Jurkat, Clone E6-1 (cell line): ENCODE results near the gene DDIT4L. TPM values are rescaled to one million over a fixed set of nuclear protein-coding genes. Genes with fewer than 3 reads are reported as not detected.
"Not testable (repeated sequence)": the region's sequence is repeated elsewhere in the genome, so short reads cannot be mapped to it uniquely, and the experiment has no call there.

Source experiments
- DNase-seq: peaks from one replicate; pipeline ENCODE4 v3.0.0-alpha.2; 2011; ENCODE audit warnings: low read depth, low spot score
- H3K4me3 ChIP-seq: 2 replicates; pipeline ENCODE4 v1.5.1; 2011; ENCODE audit warnings: mild to moderate bottlenecking, low read length, control low read depth, moderate library complexity
- polyA plus RNA-seq: library from polyadenylated mRNA; unstranded; fragments of >200 nt; gene quantifications from one replicate; pipeline ENCODE4 v1.2.1, GENCODE V29; 2012; ENCODE audit warnings: missing spikeins; ENCODE audit not compliant: insufficient read length, insufficient read depth

The DDIT4L gene, protein sequence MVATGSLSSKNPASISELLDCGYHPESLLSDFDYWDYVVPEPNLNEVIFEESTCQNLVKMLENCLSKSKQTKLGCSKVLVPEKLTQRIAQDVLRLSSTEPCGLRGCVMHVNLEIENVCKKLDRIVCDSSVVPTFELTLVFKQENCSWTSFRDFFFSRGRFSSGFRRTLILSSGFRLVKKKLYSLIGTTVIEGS
- polyA plus RNA-seq: not detected

DNA sequence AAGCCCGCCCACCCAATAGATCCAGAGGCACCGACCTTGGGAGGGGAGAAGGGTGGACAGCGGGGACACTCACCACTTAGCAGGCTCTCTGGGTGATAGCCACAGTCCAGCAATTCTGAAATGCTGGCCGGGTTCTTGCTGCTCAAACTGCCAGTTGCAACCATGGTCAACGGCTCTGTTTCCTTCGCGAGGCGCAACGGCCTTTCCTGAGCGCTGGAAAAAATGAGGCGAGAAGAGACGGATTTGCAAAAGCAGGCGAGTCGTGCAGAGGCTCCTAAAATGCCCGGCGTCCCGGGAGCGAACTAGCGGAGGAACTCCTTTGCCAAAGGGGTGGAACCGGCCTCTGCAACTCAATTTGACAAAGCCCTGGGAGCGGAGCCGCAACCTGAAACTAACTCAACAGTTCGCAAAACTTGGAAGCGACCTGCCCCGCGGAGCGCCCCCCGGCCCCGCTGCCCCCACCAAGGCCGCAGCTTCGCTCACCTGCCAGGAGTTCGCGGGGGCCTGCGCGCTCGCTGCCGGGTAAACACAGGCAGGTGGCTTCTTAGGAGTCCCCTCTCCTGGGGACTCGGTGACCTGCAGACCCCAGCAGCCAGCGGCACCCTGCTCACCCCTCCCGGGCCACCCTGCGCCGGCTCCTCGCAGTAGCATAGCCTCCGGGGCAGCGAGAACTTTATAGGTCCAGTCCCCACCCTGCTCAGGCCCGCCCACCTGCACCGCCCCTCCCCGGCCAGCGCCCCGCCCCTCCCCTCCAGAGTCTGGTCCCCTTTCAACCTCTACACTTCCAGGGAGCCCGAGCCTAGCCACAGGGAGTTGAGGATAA lies at the start of gene DDIT4L:
TSS of gene DDIT4L (minus strand) at position 649 of the 823 bp plus-strand sequence. CDS start at position 164, 485 bp downstream.
- H3K4me3 ChIP-seq: no peak within 1 kb of the TSS

DNA sequence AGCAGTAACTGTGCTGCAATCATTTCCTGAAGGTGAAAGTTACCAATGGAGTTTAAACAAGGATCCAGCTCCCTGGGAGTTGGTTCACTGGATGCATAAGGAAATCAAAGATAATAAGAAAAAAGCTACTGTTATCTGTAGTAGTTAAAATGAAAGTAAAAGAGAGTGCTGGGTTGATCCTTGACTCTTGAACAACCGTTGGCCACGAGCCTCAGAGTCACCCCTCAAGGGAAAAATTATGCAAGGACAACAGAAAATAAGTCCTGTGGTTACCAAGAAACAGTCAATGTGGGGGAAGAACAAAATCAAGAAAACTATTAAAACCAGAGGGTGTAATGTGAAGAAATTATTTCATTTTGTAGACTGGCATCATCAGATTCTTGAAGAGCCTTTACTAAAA lies 49.7 kb upstream of the DDIT4L start:
- no peak overlapping the region for H3K4me3 ChIP-seq
- no peak for DNase-seq

More for the DNA sequence above, at the start of gene DDIT4L:
- no peak for DNase-seq

DNA sequence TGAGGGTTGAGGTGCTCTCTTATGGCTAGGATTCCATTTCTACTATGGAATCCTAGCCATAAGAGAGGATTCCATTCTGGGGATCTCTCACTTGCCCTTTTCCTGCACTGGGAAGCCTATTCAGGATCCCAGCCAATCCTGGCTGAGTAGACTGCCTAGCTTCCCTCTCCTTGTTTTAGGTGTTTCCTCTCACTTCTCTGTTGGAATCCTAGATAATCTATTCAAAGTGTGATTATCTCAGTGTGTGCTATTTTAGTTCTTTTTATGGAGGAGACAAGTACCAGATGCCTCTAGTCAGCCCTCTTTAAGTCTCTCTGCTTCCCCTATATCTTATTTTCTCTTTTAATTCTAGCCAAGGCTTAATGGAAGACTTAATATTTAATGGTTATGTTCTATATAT lies 34.5 kb upstream of the DDIT4L start:
- DNase-seq: no peak

DNA sequence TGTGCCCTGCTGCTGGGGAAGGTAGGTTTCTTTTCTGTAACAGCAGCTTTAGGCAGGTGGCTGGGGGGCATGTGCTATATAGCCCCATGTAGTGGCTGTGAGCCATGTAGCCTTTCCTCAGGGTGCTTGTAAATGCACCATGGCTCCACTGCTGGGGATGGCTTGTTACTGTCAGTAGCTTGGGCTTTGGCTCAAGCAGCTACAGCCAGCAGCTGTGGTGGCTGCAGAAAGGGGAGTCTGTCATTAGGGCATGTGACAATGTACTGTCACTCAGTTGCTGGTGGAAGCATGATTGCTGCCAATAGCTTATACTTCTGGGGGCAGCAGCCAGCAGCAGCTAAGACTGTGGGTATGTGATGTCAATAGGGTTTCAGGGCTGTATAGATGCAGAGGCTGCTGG lies 33.9 kb upstream of the DDIT4L start:
- no peak overlapping the region for H3K4me3 ChIP-seq
- DNase-seq: no peak

More for the DNA sequence above, 34.5 kb upstream of the DDIT4L start:
- no peak overlapping the region for H3K4me3 ChIP-seq

DNA sequence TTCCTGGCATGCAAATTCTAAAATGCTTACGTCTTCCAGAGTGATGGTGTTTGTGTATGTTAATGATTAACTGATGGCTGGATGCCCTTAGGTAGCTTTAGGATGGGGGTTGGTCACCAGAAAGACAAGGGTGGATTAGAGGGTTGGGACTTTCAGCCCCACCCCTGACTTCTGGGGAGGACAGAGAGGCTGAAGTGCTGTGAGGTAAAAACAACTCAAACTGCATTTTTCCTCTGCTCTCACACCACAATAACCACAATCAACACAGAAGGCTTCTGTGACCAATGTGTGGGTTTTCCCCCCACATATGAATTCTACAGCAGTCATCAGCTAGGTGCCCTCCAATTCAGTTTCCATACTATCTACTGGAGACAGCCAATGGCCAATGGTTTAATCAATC lies 18.7 kb upstream of the DDIT4L start:
- no peak overlapping the region for H3K4me3 ChIP-seq
- DNase-seq: peak; percentile 16

DNA sequence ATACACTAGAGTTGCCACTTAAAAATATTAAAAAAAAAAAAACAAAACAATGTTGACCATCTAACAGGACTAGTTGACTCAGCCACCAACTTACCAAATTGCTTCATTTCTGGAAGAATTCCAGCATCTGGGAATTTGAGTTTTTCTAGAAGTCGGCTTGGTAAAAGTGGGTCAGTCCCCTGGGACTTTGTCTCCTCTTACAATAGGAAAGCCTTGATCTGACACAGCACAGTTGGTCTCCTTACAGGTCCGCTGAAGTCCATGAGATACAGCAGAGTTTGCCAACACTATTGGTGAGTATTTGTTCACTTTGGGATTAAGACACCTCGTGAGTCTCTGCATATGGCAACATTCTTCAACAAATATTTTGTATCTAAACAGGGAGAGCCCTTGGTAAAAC lies 18.2 kb upstream of the DDIT4L start:
- no peak overlapping the region for H3K4me3 ChIP-seq
- DNase-seq: no peak

DNA sequence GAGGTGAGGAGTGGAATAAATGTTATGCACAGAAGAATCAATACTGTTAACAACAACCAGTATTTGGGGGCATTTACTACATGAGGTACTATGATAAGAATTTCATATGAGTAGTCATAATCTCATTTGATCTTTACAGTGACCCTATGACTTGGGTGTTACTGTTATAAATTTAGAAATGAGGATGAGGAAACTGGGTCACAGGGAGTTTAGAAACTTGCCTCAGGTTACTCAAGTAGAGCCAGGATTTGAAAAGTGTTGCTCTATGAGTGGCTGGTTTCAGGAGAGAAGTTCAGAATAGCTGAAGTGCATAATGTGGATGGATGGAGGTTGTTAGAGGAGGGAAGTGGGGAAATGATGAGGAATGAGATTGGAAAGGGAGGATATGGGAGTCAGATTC lies 16.6 kb upstream of the DDIT4L start:
- H3K4me3 ChIP-seq: no peak overlapping the region
- no peak for DNase-seq

DNA sequence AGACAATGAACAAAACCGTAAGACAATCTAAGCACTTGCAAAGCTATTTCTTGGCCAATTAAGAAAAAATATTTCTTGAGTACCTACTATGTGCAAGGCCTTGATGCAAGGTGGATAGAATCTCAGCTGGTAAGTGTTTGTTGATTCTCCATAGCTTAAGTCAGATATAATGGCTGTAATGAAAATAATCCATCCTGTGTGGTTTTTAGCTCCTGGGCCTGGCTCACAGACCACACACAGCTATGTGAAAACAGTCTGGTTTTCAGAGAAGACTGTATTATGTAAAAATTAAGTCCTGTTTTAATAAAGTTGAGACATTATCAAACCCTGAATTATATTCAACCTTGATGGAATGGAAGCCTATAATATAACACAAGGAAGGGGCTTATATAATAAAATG lies 7.8 kb upstream of the DDIT4L start:
- no peak overlapping the region for H3K4me3 ChIP-seq
- DNase-seq: no peak

DNA sequence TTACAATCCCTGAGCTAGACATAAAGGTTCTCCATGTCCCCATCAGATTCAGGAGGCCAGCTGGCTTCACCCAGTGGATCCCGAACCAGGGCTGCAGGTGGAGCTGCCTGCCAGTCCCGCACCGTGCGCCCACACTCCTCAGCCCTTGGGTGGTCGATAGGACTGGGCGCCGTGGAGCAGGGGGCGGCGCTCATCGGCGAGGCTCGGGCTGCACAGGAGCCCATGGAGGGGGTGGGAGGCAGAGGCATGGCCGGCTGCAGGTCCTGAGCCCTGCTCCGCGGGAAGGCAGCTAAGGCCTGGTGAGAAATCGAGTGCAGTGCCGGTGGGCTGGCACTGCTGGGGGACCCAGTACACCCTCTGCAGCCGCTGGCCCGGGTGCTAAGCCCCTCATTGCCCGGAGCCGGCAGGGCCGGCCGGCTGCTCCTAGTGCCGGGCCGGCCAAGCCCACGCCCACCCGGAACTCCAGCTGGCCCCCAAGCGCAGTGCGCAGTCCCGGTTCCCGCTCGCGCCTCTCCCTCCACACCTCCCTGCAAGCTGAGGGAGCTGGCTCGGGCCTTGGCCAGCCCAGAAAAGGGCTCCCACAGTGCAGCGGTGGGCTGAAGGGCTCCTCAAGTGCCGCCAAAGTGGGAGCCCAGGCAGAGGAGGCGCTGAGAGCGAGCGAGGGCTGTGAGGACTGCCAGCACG lies 6.3 kb upstream of the DDIT4L start:
- H3K4me3 ChIP-seq, DNase-seq: not testable (repeated sequence)

DNA sequence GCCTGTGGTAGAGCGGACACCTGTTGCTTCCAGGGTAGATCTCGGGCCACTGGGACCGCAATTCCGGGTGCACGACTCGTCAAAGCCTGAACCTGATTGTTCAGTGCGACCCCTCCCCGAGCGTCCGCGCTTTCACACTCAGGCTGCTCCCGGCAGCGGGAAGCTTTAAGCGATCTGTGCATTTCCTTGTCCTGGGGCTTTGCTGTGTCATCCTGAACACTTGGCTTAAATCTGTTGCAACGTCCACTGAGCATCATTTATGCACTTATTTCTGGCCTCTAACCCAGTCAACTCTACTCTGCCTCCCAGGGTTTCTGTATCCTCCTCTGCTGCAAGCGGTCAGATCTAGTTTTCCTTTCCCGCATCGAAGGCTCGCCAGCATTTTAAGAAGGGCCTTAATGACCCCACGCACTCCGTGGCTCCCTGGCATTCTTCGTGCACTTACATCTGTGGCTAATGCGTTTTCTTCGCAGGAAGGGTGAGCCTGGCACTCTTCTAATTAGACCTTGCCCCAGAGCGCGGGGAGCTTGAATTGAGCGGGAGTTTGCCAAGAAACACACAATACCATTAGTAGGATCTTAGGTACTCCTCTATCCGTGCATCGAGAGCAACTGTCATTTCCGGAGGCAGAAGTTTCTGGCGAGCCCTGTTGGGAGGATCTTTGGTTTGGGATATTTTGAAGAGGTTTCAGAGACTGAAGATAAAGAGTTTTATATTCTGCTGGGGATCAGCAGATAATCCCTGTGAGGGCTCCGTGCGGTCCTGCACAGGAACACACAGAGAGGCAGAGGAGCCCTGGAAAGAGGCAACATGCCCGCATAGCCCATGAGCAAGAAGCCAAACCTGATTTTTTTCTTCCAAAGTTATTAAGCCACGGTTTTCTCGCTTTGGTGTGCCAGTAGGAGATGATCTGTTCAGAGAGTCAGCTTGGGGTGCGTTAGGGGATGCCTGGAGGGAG lies 654 bp upstream of the DDIT4L start:
- DNase-seq: no peak
- no peak overlapping the region for H3K4me3 ChIP-seq

DNA sequence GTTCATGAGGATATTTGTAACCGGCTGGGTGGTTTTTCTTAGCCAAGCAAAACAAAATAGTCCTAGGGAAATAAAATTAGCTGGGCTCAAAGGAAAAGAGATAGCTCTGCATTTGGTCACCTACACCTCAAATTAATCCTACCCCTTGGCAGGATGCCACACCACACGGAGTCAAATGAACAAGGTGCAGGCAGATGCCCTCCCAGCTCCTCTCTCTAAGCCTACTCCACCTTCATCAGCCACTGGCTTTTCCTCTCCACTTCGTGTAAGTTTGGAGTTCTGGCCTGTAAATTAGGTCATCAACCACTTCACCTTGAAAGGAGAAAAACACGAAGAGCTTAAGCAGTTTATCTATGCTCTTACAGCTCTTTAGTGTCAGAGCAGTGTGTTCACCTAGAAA lies 1.4 kb downstream of the DDIT4L start:
- DNase-seq: no peak
- no peak overlapping the region for H3K4me3 ChIP-seq

DNA sequence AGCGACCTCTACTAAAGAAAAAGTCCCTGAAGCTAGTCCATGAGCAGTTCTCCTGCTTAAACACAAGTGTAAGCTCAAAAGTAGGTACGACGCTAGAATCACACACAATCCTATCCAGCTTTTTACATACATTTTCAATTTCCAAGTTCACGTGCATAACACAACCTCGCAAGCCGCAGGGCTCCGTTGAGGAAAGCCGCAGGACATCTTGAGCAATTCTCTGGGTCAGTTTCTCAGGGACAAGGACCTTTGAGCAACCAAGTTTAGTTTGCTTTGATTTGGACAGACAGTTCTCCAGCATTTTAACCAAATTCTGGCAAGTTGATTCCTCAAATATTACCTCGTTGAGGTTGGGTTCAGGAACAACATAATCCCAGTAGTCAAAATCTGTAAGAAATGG lies 2.5 kb downstream of the DDIT4L start:
- DNase-seq: no peak
- no peak overlapping the region for H3K4me3 ChIP-seq

DNA sequence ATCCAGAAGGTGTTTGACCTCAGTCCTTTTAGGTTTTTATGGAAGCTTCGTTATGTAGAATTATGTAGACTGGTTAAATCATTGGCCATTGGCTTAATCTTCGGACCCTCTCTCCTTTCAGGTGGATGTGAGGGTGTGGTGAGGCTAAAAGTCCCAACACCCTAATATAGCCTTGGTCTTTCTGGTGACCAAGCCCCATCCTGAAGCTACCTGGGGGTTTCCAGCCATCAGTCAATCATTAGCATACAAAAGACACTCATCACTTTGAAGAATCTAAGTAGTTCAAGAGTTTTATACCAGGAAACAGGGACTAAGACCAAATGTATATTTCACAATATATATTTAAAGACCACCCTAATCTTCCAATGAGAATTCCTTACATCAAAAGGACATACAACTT lies 5.5 kb downstream of the DDIT4L start:
- no peak for DNase-seq
- no peak overlapping the region for H3K4me3 ChIP-seq

DNA sequence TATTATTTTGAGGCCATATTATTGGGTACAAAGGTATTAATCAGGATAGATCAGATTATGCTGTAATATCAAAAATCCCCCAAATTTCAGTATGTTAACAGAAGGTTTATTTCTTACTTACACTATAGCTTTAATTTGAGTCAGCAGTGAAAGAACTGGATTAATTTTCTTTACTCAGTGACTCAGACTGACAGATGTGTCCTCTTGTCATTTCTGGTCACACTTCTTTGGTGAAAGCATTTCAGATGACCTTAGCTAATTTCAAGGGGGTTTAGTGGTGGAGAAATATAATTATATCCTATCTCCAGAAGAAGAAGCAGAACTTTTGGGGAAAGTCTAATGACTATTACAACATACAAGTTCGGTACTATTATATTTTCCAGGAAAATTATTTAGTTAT lies 12.4 kb downstream of the DDIT4L start:
- no peak for DNase-seq
- no peak overlapping the region for H3K4me3 ChIP-seq

DNA sequence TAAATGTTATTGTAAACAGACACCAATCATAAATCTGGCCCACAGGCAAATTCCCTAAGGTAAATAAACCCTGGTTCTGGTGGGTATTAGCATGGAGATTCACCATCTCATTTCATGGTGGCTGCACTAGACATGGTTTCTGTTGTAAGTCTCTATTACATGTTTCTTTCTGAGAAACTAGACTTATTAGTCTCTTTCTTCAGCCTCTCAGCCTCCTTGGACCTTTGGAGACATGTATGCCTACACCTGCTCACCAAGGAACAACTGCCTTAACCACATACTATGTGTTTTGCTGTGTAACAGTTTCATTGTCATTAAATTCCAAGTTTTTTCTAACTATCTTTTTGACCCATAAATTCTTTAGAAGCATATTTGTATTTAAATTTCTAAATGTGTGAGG lies 13.1 kb downstream of the DDIT4L start:
- DNase-seq: no peak
- no peak overlapping the region for H3K4me3 ChIP-seq

DNA sequence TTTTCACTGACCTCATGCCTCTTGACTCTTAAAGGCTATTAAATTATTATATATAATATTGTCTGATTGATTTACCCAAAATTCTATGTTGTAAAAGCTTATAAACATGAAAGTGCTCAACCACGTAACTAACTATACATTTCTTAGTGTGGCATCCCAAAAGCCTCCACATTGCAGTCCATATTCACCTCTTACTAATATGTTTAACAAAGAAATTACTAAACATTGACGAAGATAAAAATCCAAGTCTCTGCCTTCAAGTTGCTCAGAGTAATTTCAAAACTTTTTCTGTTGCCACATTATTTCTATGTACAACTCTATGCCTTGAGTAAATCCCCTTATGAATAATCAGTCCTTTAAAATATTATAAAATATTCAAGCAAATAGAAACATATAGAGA lies 14.4 kb downstream of the DDIT4L start:
- no peak for DNase-seq
- no peak overlapping the region for H3K4me3 ChIP-seq

DNA sequence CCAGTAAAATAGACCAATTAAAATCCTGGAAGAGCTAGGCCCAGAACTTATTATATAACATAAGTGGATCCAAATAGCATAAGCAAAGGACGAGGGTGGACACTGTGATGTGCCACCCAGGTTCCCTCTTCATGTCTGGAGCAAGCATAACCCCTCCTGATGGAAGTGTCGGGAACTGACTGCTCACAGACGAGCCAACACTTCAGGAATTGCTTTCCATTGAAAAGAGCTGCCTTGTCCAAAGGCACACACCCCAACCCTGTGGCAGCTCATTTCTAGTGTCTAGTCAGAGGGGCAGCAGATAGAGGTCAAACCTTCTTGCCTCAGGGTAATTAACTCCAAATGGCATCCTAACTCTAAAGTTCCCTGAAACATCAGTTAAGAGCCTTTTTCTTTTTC lies 15.3 kb downstream of the DDIT4L start:
- no peak overlapping the region for H3K4me3 ChIP-seq
- DNase-seq: no peak

DNA sequence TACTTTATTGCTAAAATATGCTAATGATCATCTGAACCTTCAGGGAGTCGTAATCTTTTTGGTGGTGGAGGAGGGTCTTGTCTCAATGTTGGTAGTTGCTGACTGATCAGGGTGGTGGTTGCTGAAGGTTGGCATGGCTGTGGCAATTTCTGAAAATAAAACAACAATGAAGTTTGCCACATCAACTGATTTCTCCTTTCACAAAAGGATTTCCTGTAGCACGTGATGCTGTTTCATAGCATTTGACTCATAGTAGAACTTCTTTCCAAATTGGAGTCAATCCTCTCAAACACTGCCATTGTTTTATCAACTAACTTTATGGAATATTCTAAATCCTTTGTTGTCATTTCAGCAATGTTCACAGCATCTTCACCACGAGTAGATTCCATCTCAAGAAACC lies 19.3 kb downstream of the DDIT4L start:
- no peak for DNase-seq
- no peak overlapping the region for H3K4me3 ChIP-seq
